H7 (cell line): ENCODE data around the gene NAALADL2. TPM values are rescaled to one million over a fixed set of nuclear protein-coding genes. Genes with fewer than 3 reads are reported as not detected.
"Not testable (repeated sequence)": the region's sequence is repeated elsewhere in the genome, so short reads cannot be mapped to it uniquely, and the experiment has no call there.

Source experiments
- DNase-seq: peaks from one replicate; pipeline ENCODE4 v3.0.0; 2012
- H3K27me3 ChIP-seq: 2 replicates; pipeline ENCODE4 v1.6.0; 2011; ENCODE audit warnings: mild to moderate bottlenecking, low read length; ENCODE audit not compliant: control insufficient read depth, insufficient read depth
- H3K36me3 ChIP-seq: replicated peaks from 2 replicates; pipeline ENCODE4 v1.5.1; 2011; ENCODE audit warnings: low read length; ENCODE audit not compliant: control insufficient read depth, insufficient read depth
- H3K4me3 ChIP-seq: 2 replicates; pipeline ENCODE4 v1.5.1; 2011; ENCODE audit warnings: low read depth, mild to moderate bottlenecking, control low read depth, low read length, moderate library complexity; ENCODE audit not compliant: insufficient read depth
- total RNA-seq: library from RNA; depleted of rRNA; stranded (reverse); fragments of >200 nt; shearing (Covaris generic); gene quantifications from 2 replicates; pipeline ENCODE4 v1.2.3, GENCODE V29; 2014

The NAALADL2 gene
- total RNA-seq, 1 experiment from 2014 or later: 0.14 TPM

DNA sequence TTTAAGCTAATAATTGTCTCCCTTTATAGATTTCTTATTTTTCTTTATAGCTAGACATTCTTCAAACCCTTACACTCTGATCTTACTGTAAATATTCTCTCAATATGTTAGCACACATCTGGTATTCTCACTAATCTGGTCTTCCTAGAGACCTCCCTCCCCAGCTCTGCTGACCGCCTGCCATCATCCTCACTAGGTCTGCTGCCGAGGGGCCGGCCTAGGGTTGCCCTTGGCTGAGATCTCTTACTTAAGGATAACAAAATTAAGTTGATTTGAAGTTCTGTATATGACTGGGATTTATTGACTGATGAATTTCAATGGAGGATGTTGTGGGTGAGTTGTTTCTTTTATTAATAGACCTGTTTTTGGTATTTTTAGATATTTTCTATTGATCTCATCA is 586.6 kb downstream of the NAALADL2 start:
- no peak overlapping the region for H3K4me3 ChIP-seq
- DNase-seq: no peak

DNA sequence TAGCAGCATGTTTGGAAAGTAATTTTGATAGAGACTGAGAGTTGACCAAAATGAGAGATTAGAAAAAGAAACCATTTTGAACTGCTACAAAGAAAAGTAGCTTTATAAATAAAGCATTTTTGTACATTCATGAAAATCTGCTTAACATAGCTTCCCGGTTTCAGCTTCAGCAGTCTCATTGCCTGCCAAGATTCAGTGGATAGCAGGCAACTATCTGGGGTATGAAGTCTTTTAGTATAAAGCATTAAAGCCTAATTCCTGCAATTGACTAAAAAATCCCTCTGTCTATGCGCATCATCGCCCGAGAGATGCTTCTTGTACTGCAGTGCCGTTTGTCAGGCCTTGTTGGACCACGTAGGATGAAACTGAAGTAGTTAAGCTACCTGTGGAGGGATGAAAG is 588.4 kb downstream of the NAALADL2 start:
- no peaks in the 10 kb centered on the region for H3K27me3 ChIP-seq

More for the DNA sequence above, 586.6 kb downstream of the NAALADL2 start:
- no peaks in the 10 kb centered on the region for H3K36me3 ChIP-seq
- H3K27me3 ChIP-seq: no peaks in the 10 kb centered on the region

DNA sequence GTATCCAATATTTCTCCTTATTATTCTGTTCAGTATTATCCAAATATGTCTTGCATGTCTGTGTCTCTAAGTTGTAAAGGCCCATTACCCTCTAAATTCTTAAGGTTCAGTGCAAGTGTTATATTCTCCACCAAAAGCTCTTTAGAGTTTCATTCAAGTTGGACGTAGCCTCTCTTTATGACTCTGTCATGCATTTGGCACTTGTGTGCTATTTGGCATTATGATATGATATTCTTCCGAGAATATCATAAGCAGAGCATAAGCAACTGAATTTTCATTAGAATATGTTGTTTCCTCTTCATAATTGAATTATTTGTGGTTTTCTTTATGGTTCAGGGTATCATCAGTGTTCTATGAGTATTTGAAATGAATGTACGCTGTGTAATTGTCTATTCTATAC is 594.2 kb downstream of the NAALADL2 start:
- Histone ChIP-seq H3K36me3 (no peaks in the 10 kb centered on the region), H3K4me3 (no peak overlapping the region), H3K27me3 (no peaks in the 10 kb centered on the region)
- no peak for DNase-seq

More for the DNA sequence above, 588.4 kb downstream of the NAALADL2 start:
- Histone ChIP-seq H3K4me3 (no peak overlapping the region), H3K36me3 (no peaks in the 10 kb centered on the region)
- no peak for DNase-seq

DNA sequence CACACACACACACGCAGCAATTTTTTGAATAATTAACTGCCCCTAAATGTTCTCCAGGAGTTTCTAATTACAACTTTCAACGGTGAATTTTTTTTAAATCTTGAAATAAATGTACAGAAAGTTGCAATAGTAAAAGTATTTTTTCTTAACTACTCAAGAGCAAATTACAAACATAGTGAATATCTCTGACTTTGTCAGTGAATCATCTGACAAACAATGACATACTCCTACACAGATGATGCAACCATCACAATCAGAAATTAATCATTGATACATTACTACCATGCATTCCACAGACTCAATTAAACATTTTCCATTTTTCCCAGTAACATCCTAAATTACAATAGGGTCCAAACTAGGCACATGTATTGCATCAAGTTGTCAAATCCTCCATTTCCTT is 597.3 kb downstream of the NAALADL2 start:
- H3K27me3 ChIP-seq: no peaks in the 10 kb centered on the region
- H3K36me3 ChIP-seq: no peaks in the 10 kb centered on the region
- DNase-seq: no peak
- H3K4me3 ChIP-seq: no peak overlapping the region

DNA sequence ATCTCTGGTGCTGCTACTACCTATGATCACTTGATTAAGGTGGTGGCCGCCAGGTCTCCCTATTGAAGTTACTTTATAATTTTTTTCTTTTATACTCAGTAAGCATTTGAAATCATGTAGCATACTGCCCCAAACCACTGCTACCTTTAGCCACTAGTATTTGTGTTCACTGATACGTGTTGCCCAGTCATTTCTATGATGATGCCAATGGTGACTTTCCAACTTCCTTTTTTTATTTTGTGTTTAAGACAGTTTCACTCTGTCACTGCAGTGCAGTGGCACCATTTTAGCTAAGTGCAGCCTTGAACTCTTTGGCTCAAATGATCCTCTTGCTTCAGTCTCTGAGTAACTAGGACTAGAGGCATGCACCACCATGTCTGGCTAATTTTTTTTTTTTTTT is 598.2 kb downstream of the NAALADL2 start:
- Histone ChIP-seq H3K36me3 (no peaks in the 10 kb centered on the region), H3K27me3 (no peaks in the 10 kb centered on the region), H3K4me3 (no peak overlapping the region)
- DNase-seq: no peak

DNA sequence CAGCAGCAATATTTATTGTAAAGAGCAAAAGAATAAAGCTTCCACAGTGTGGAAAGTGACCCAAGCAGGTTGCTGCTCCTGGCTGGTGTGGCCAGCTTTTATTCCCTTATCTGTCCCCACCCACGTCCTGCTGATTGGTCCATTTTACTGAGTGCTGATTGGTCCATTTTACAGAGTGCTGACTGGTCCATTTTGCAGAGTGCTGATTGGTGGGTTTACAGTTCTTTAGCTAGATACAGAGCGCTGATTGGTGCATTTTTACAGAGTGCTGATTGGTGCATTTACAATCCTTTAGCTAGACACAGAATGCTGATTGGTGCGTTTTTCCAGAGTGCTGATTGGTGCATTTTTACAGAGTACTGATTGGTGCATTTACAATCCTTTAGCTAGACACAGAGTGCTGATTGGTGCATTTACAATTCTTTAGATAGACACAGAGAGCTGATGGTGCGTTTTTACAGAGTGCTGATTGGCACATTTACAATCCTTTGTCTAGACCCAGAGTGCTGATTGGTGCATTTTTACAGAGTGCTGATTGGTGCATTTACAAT is 601.8 kb downstream of the NAALADL2 start:
- DNase-seq: not testable (repeated sequence)

DNA sequence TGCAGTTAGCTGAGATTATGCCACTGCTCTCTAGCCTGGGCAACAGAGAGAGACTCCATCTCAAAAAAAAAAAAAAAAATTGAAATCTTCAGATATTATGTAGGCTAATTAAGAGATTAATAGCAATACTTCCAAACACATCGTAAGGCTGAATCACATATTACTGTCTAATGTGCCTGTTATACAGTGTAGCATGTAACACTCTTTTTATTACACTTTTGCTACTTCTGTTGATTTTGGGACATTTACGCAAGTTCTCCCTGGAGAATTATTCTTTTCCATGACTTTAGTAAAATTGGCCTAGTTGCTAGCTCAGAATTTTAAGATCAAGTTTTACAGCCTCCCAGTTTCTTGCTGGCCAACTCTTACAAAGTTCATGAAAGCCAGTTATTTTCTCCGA is 605.2 kb downstream of the NAALADL2 start:
- Histone ChIP-seq H3K27me3 (no peaks in the 10 kb centered on the region), H3K4me3 (no peak overlapping the region), H3K36me3 (no peaks in the 10 kb centered on the region)
- no peak for DNase-seq

More for the DNA sequence above, 601.8 kb downstream of the NAALADL2 start:
- H3K4me3 ChIP-seq, H3K27me3 ChIP-seq, H3K36me3 ChIP-seq: not testable (repeated sequence)

DNA sequence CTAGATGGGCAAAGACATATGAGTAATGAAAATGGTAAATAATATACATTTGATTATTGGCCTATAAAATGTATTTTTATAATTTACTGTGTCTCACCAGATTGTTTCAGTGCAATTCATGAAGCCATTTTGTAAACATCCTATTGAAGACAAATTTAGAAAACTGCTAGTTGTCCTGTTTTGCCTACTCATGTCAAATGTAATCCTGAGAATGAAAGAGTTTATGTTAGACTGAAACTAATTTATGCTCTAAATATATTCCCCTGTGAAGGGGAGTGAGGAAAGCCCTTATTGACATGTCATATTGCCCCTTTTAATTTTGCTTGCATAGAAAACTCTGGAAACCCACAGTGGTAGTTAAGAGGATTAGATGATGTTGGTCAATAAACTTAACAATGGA is 610.0 kb downstream of the NAALADL2 start:
- no peak overlapping the region for H3K4me3 ChIP-seq
- no peak for DNase-seq
- no peaks in the 10 kb centered on the region for H3K27me3 ChIP-seq
- H3K36me3 ChIP-seq: no peaks in the 10 kb centered on the region

DNA sequence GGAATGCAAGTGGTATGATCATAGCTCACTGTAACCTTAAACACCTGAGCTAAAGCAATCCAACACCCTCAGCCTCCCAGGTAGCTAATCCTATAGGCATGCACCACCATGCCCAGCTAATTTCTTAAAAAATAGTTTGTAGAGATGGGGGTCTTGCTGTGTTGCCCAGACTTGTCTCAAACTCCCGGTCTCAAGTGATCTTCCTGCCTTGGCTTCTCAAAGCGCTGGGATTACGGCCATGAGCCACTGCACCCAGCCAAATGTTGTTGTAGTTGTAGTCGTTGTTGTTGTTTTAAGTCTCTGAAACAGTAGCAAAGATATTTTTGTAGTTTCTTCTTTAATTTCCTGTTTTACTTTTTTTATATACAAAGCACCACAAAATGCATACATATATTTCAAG is 616.6 kb downstream of the NAALADL2 start:
- Histone ChIP-seq H3K27me3 (no peaks in the 10 kb centered on the region), H3K36me3 (no peaks in the 10 kb centered on the region), H3K4me3 (no peak overlapping the region)
- DNase-seq: no peak

DNA sequence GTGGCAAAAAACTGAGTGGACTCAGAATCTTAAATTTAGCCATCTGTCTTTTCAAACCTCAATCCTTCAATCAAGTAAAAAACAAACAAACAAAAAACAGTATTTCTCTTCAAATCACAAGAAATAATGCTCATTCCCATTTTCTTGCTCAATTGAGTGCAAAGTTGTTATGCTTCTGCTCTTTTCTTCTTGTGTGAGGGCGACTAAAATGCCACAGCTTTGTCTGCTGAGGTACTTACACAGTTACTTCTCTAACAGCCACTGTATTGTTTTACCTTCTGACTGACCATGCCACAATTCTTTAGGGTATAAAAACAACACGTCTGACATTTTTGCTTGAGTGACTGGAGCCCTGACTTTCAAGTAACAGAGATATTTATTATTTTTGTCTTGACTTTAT is 617.4 kb downstream of the NAALADL2 start:
- Histone ChIP-seq H3K27me3 (no peaks in the 10 kb centered on the region), H3K36me3 (no peaks in the 10 kb centered on the region), H3K4me3 (no peak overlapping the region)
- DNase-seq: no peak

DNA sequence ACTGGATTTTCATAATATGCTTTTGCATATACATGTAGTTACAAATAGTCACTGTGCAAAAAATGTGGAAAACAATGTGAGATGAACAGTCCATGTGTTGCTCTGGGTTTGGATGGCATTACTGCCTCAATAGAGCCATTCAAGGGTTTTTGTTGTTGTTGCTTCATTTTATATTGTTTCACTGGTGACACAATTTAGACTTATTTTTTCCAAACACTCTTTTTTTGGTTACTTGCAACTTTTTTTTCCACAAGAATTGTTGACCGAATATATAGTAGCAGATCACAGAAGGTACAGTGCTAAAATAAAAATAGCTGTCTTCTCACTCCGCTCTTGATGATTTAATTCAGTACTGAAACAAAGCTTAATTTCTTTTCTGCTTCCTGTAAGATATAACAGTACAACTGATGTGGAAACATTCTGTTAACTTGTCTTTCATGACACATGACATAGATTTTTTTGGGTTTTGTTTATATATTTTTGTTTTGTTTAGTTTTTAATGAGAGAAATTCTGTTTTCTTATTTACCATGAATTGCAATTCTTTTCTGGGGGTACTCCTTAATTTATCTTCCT is 618.6 kb downstream of the NAALADL2 start:
- H3K4me3 ChIP-seq: no peak overlapping the region
- H3K36me3 ChIP-seq: no peaks in the 10 kb centered on the region
- H3K27me3 ChIP-seq: no peaks in the 10 kb centered on the region
- no peak for DNase-seq

DNA sequence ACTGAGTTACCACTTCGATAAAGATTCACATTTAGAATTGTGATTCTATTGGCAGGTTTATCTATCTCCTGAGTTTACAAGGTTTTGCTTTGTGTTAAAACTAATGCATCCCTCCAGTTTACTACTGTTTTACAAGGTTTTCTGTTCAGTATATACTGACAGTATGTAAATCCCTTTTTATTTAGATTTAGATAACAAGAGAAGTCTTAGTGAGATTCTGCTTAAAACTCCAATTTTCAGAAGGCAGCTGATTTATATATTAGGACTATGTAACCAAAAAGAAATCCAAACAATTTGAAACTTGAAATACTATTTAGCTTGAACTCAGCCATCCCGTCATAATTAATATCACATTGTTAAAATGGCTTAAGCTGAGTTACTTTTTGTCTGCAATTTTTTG is 619.2 kb downstream of the NAALADL2 start:
- Histone ChIP-seq H3K4me3 (no peak overlapping the region), H3K36me3 (no peaks in the 10 kb centered on the region), H3K27me3 (no peaks in the 10 kb centered on the region)
- no peak for DNase-seq

DNA sequence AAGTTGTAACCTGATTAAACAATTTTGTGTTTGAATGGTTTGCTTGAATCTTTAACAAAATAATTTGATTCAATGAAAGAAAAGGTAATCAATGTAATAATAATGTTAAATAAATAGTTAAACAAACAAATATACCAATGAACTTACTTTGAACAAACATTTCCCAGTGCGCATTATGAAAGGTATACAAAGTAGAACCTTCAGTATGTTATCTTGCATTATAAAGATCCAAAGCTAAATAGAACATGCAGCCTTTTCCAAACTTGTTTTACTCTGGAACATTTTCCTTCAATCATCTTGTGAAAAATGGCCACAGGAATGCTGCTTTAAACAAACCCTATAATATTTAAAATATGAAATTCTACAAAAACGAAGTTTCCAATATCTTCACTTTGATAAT is 620.0 kb downstream of the NAALADL2 start:
- no peak for DNase-seq
- no peak overlapping the region for H3K4me3 ChIP-seq
- H3K36me3 ChIP-seq: no peaks in the 10 kb centered on the region
- no peaks in the 10 kb centered on the region for H3K27me3 ChIP-seq

DNA sequence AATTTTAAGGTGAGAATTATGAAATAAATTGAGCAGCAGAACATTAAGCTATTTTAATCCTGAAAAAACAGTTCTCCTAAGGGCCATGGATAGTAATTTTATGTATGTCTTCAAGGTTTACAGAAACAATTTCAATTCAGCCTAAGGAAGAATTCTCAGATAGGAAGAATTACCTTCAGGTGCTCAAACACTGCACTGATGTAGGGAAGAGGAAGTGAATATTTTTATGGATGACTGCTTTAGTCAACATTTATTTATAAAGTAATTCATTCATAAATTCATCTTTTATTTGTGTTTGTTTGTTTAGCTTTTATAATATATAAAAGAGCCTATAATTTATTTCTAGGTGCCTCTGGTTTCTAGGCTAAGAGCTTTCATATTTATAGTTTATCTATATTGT is 620.7 kb downstream of the NAALADL2 start:
- Histone ChIP-seq H3K27me3 (no peaks in the 10 kb centered on the region), H3K36me3 (no peaks in the 10 kb centered on the region), H3K4me3 (no peak overlapping the region)
- no peak for DNase-seq

DNA sequence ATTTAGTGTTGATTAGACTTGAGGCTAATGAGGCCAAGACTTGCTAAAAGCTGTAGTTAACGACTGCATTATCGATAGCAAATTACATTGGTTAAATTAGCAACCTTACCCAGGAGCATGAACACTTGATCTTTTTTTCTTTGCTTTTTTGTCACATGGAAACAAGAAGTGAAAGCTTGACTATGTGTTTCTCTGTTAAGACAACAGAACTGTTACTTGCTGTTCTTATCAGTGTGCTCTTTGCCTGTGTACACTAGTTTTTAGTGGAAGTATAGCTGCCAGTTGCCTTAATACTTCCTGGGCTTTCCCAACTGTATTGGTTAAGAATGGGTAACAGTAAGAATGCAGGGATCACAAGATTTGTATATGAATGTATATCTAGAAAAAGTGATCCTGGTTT is 625.5 kb downstream of the NAALADL2 start:
- H3K4me3 ChIP-seq: no peak overlapping the region
- no peaks in the 10 kb centered on the region for H3K27me3 ChIP-seq
- no peak for DNase-seq
- H3K36me3 ChIP-seq: no peaks in the 10 kb centered on the region

DNA sequence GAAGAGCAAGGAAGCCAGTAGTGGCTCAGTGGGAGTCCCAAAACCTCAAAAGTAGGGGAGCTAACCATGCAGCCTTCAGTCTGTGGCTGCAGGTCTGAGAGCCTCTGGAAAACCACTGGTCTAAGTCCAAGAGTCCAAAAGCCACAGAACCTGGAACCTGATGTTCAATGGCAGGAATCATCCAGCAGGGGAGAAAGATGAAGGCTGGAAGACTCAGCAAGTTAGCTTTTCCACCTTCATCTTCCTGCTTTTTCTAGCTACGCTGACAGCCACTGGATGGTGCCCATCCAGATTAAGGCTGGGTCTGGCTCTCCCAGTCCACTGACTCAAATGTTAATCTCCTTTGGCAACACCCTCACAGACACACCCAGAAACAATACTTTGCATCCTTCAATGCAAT is 626.3 kb downstream of the NAALADL2 start:
- DNase-seq: no peak
- H3K27me3 ChIP-seq: no peaks in the 10 kb centered on the region
- no peaks in the 10 kb centered on the region for H3K36me3 ChIP-seq
- no peak overlapping the region for H3K4me3 ChIP-seq
